IPS-20b (cell line): ENCODE measurements around the gene MDGA2.
A peak's percentile ranks its signal among the peaks of the same experiment; 100 is the strongest.
"Not testable (repeated sequence)": the region's sequence is repeated elsewhere in the genome, so short reads cannot be mapped to it uniquely, and the experiment has no call there.

Experiments
- H3K27ac ChIP-seq: one replicate; pipeline ENCODE4 v1.5.1; 2013; ENCODE audit warnings: low read length
- H3K27me3 ChIP-seq: 2 replicates; pipeline ENCODE4 v1.6.1; 2013; ENCODE audit warnings: mild to moderate bottlenecking, low read length, inconsistent platforms; ENCODE audit not compliant: insufficient read depth
- H3K36me3 ChIP-seq: 2 replicates; pipeline ENCODE4 v1.6.1; 2013; ENCODE audit warnings: low read depth, mild to moderate bottlenecking, inconsistent platforms, low read length, moderate library complexity; ENCODE audit not compliant: insufficient read depth
- H3K4me1 ChIP-seq: 2 replicates; pipeline ENCODE4 v1.6.1; 2013; ENCODE audit warnings: mild to moderate bottlenecking, control low read depth, inconsistent platforms, low read length, moderate library complexity; ENCODE audit not compliant: insufficient read depth
- H3K4me3 ChIP-seq: 2 replicates; pipeline ENCODE4 v1.5.1; 2013; ENCODE audit warnings: mild to moderate bottlenecking, low read length, inconsistent platforms
- H3K9ac ChIP-seq: 2 replicates; pipeline ENCODE4 v1.6.1; 2013; ENCODE audit warnings: low read depth, mild to moderate bottlenecking, inconsistent platforms, low read length, moderate library complexity
- H3K9me3 ChIP-seq: 2 replicates; pipeline ENCODE4 v1.6.1; 2013; ENCODE audit warnings: mild to moderate bottlenecking, low read depth, low read length, inconsistent platforms; ENCODE audit not compliant: insufficient read depth

Gene MDGA2

GRCh38 chr14:47674148-47674542 lies 1.3 kb downstream of the MDGA2 start:
- Histone ChIP-seq H3K9me3 (no peaks in the 10 kb centered on the region), H3K9ac (peak overlapping the region; percentile 39; the same call in 1 of the 2 replicates), H3K4me1 (peaks cover 3% of the 10 kb centered on the region; the same call in 1 of the 2 replicates), H3K27me3 (peaks cover 74% of the 10 kb centered on the region), H3K27ac (no peak overlapping the region), H3K36me3 (no peaks in the 10 kb centered on the region), H3K4me3 (peak overlapping the region; percentile 87)

- Histone ChIP-seq H3K9me3 (no peaks in the 10 kb centered on the region), H3K9ac (no peak overlapping the region), H3K27ac (no peak overlapping the region), H3K4me3 (no peak overlapping the region), H3K36me3 (no peaks in the 10 kb centered on the region), H3K27me3 (no peaks in the 10 kb centered on the region), H3K4me1 (no peaks in the 10 kb centered on the region)
Observed at GRCh38 chr14:47665337-47666134, 9.9 kb downstream of the MDGA2 start.

- no peak overlapping the region for H3K27ac ChIP-seq
- no peak overlapping the region for H3K4me3 ChIP-seq
- no peaks in the 10 kb centered on the region for H3K36me3 ChIP-seq
- no peaks in the 10 kb centered on the region for H3K4me1 ChIP-seq
- no peaks in the 10 kb centered on the region for H3K9me3 ChIP-seq
- H3K27me3 ChIP-seq, result no peaks in the 10 kb centered on the region
- H3K9ac ChIP-seq, result no peak overlapping the region
Observed at GRCh38 chr14:47662466-47662865, 12.9 kb downstream of the MDGA2 start.

GRCh38 chr14:47660158-47660557 lies 15.2 kb downstream of the MDGA2 start:
- Histone ChIP-seq H3K4me3 (no peak overlapping the region), H3K4me1 (no peaks in the 10 kb centered on the region), H3K36me3 (no peaks in the 10 kb centered on the region)

GRCh38 chr14:47658041-47658440 lies 17.4 kb downstream of the MDGA2 start:
- no peak overlapping the region for H3K4me3 ChIP-seq
- no peaks in the 10 kb centered on the region for H3K27me3 ChIP-seq
- no peak overlapping the region for H3K9ac ChIP-seq
- no peaks in the 10 kb centered on the region for H3K4me1 ChIP-seq
- no peak overlapping the region for H3K27ac ChIP-seq
- no peaks in the 10 kb centered on the region for H3K36me3 ChIP-seq
- no peaks in the 10 kb centered on the region for H3K9me3 ChIP-seq

More at GRCh38 chr14:47660158-47660557, 15.2 kb downstream of the MDGA2 start:
- Histone ChIP-seq H3K27me3 (no peaks in the 10 kb centered on the region), H3K27ac (no peak overlapping the region), H3K9ac (no peak overlapping the region), H3K9me3 (no peaks in the 10 kb centered on the region)

- Histone ChIP-seq H3K4me3 (no peak overlapping the region), H3K27me3 (no peaks in the 10 kb centered on the region)
Observed at GRCh38 chr14:47657143-47657542, 18.3 kb downstream of the MDGA2 start.

GRCh38 chr14:47651337-47651736 lies 24.1 kb downstream of the MDGA2 start:
- H3K4me3 ChIP-seq, result no peak overlapping the region
- no peaks in the 10 kb centered on the region for H3K27me3 ChIP-seq
- no peak overlapping the region for H3K9ac ChIP-seq
- no peaks in the 10 kb centered on the region for H3K36me3 ChIP-seq
- no peaks in the 10 kb centered on the region for H3K4me1 ChIP-seq
- no peak overlapping the region for H3K27ac ChIP-seq
- no peaks in the 10 kb centered on the region for H3K9me3 ChIP-seq

More at GRCh38 chr14:47657143-47657542, 18.3 kb downstream of the MDGA2 start:
- no peaks in the 10 kb centered on the region for H3K36me3 ChIP-seq
- no peaks in the 10 kb centered on the region for H3K4me1 ChIP-seq
- no peak overlapping the region for H3K27ac ChIP-seq
- no peaks in the 10 kb centered on the region for H3K9me3 ChIP-seq
- no peak overlapping the region for H3K9ac ChIP-seq

- Histone ChIP-seq H3K9ac (no peak overlapping the region), H3K4me1 (no peaks in the 10 kb centered on the region), H3K9me3 (no peaks in the 10 kb centered on the region), H3K27ac (no peak overlapping the region), H3K27me3 (no peaks in the 10 kb centered on the region), H3K36me3 (no peaks in the 10 kb centered on the region), H3K4me3 (no peak overlapping the region)
Observed at GRCh38 chr14:47637753-47638152, 37.7 kb downstream of the MDGA2 start.

- Histone ChIP-seq H3K9ac (no peak overlapping the region), H3K4me3 (no peak overlapping the region), H3K36me3 (no peaks in the 10 kb centered on the region), H3K27ac (no peak overlapping the region), H3K4me1 (no peaks in the 10 kb centered on the region), H3K27me3 (no peaks in the 10 kb centered on the region), H3K9me3 (no peaks in the 10 kb centered on the region)
Observed at GRCh38 chr14:47626151-47627035, 49.0 kb downstream of the MDGA2 start.

- not testable (repeated sequence) for H3K27me3 ChIP-seq, H3K9me3 ChIP-seq, H3K9ac ChIP-seq, H3K4me3 ChIP-seq, H3K27ac ChIP-seq, H3K4me1 ChIP-seq, H3K36me3 ChIP-seq
Observed at GRCh38 chr14:47624126-47624525, 51.3 kb downstream of the MDGA2 start.

GRCh38 chr14:47619392-47619791 lies 56.0 kb downstream of the MDGA2 start:
- Histone ChIP-seq H3K27ac (no peak overlapping the region), H3K27me3 (no peaks in the 10 kb centered on the region), H3K4me1 (no peaks in the 10 kb centered on the region), H3K4me3 (no peak overlapping the region), H3K36me3 (no peaks in the 10 kb centered on the region), H3K9ac (no peak overlapping the region), H3K9me3 (no peaks in the 10 kb centered on the region)

GRCh38 chr14:47606566-47606965 lies 68.8 kb downstream of the MDGA2 start:
- no peaks in the 10 kb centered on the region for H3K4me1 ChIP-seq
- no peaks in the 10 kb centered on the region for H3K27me3 ChIP-seq
- H3K36me3 ChIP-seq, result no peaks in the 10 kb centered on the region
- no peak overlapping the region for H3K27ac ChIP-seq
- H3K9ac ChIP-seq, result no peak overlapping the region
- H3K9me3 ChIP-seq, result no peaks in the 10 kb centered on the region
- H3K4me3 ChIP-seq, result no peak overlapping the region
